Measurements from ENCODE around the gene CMSS1.

DNA sequence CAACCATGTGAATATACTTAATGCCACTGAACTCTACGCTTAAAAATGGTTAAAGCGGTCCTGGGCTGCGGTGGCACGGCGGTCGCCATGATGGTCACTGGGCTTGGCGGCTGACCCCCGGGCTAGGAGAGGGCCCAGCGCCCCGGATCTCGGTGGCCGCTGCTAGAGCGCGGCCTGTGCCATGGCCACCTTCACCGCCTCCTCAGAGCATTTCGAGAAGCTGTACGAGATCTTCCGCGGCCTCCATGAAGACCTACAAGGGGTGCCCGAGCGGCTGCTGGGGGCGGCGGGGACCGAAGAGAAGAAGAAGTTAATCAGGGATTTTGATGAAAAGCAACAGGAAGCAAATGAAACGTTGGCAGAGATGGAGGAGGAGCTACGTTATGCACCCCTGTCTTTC is 407.5 kb downstream of the CMSS1 start:
- TF ChIP-seq, protein P1, sequence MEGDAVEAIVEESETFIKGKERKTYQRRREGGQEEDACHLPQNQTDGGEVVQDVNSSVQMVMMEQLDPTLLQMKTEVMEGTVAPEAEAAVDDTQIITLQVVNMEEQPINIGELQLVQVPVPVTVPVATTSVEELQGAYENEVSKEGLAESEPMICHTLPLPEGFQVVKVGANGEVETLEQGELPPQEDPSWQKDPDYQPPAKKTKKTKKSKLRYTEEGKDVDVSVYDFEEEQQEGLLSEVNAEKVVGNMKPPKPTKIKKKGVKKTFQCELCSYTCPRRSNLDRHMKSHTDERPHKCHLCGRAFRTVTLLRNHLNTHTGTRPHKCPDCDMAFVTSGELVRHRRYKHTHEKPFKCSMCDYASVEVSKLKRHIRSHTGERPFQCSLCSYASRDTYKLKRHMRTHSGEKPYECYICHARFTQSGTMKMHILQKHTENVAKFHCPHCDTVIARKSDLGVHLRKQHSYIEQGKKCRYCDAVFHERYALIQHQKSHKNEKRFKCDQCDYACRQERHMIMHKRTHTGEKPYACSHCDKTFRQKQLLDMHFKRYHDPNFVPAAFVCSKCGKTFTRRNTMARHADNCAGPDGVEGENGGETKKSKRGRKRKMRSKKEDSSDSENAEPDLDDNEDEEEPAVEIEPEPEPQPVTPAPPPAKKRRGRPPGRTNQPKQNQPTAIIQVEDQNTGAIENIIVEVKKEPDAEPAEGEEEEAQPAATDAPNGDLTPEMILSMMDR (IDR thresholded peaks at IDR 0.05; ENCODE audit: low read depth, low read length, missing input control) = no peak
- TF ChIP-seq, protein P2, sequence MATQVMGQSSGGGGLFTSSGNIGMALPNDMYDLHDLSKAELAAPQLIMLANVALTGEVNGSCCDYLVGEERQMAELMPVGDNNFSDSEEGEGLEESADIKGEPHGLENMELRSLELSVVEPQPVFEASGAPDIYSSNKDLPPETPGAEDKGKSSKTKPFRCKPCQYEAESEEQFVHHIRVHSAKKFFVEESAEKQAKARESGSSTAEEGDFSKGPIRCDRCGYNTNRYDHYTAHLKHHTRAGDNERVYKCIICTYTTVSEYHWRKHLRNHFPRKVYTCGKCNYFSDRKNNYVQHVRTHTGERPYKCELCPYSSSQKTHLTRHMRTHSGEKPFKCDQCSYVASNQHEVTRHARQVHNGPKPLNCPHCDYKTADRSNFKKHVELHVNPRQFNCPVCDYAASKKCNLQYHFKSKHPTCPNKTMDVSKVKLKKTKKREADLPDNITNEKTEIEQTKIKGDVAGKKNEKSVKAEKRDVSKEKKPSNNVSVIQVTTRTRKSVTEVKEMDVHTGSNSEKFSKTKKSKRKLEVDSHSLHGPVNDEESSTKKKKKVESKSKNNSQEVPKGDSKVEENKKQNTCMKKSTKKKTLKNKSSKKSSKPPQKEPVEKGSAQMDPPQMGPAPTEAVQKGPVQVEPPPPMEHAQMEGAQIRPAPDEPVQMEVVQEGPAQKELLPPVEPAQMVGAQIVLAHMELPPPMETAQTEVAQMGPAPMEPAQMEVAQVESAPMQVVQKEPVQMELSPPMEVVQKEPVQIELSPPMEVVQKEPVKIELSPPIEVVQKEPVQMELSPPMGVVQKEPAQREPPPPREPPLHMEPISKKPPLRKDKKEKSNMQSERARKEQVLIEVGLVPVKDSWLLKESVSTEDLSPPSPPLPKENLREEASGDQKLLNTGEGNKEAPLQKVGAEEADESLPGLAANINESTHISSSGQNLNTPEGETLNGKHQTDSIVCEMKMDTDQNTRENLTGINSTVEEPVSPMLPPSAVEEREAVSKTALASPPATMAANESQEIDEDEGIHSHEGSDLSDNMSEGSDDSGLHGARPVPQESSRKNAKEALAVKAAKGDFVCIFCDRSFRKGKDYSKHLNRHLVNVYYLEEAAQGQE (IDR thresholded peaks at IDR 0.05) = no peak
- TF ChIP-seq FOXA1 (IDR thresholded peaks at IDR 0.05) (no peak), EGR1 (IDR thresholded peaks at IDR 0.05; ENCODE audit: low read depth in 2 of 2) (no peak), TAF1 (conservative IDR thresholded peaks at IDR 0.05) (no peak), JUND (IDR thresholded peaks at IDR 0.05) (no peak), SP1 (IDR thresholded peaks at IDR 0.05) (no peak)
- TF ChIP-seq, protein P3, sequence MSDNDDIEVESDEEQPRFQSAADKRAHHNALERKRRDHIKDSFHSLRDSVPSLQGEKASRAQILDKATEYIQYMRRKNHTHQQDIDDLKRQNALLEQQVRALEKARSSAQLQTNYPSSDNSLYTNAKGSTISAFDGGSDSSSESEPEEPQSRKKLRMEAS (IDR thresholded peaks at IDR 0.05) = no peak
- TF ChIP-seq, protein P4, sequence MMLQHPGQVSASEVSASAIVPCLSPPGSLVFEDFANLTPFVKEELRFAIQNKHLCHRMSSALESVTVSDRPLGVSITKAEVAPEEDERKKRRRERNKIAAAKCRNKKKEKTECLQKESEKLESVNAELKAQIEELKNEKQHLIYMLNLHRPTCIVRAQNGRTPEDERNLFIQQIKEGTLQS (IDR thresholded peaks at IDR 0.05) = no peak
- TF ChIP-seq, protein P5, sequence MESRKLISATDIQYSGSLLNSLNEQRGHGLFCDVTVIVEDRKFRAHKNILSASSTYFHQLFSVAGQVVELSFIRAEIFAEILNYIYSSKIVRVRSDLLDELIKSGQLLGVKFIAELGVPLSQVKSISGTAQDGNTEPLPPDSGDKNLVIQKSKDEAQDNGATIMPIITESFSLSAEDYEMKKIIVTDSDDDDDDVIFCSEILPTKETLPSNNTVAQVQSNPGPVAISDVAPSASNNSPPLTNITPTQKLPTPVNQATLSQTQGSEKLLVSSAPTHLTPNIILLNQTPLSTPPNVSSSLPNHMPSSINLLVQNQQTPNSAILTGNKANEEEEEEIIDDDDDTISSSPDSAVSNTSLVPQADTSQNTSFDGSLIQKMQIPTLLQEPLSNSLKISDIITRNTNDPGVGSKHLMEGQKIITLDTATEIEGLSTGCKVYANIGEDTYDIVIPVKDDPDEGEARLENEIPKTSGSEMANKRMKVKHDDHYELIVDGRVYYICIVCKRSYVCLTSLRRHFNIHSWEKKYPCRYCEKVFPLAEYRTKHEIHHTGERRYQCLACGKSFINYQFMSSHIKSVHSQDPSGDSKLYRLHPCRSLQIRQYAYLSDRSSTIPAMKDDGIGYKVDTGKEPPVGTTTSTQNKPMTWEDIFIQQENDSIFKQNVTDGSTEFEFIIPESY (IDR thresholded peaks at IDR 0.05) = no peak
